Spleen (tissue), 11 donors: Measurements from ENCODE around the gene TBC1D16. TPM values are rescaled to one million over a fixed set of nuclear protein-coding genes. Genes with fewer than 3 reads are reported as not detected.
A peak's percentile ranks its signal among the peaks of the same experiment; 100 is the strongest.

Experiments used
- DNase-seq: peaks from one replicate; pipeline ENCODE4 v3.0.0-alpha.2; 2020
- H3K27ac ChIP-seq, 8 donors: fragments of 200-600 bp; sonication (generic) in 7 of 8; 1 replicate in 4 of 8; 2 replicates in 4 of 8; pipeline versions ENCODE4 v1.5.0 to v1.8.0; 2016 to 2021; ENCODE audit warnings: inconsistent platforms in 4 of 8, mild to moderate bottlenecking in 4 of 8, moderate library complexity in 1 of 8
- H3K27me3 ChIP-seq, 7 donors: fragments of 200-600 bp; sonication (generic) in 6 of 7; replicated peaks in 1 of 7; 1 replicate in 4 of 7; 2 replicates in 3 of 7; pipeline versions ENCODE4 v1.5.0 to v1.8.0; 2016 to 2021; ENCODE audit warnings: inconsistent platforms in 3 of 7, mild to moderate bottlenecking in 1 of 7
- H3K36me3 ChIP-seq, 6 donors: fragments of 200-600 bp; sonication (generic) in 5 of 6; 1 replicate in 4 of 6; 2 replicates in 2 of 6; pipeline versions ENCODE4 v1.5.0 to v1.8.0; 2016 to 2021; ENCODE audit warnings: inconsistent platforms in 2 of 6
- H3K4me1 ChIP-seq, 6 donors: fragments of 200-600 bp; sonication (generic) in 5 of 6; 1 replicate in 3 of 6; 2 replicates in 3 of 6; pipeline versions ENCODE4 v1.5.0 to v1.8.0; 2016 to 2021; ENCODE audit warnings: inconsistent platforms in 3 of 6
- H3K4me3 ChIP-seq, 8 donors: fragments of 200-600 bp; sonication (generic) in 7 of 8; 1 replicate in 4 of 8; 2 replicates in 4 of 8; pipeline versions ENCODE4 v1.5.0 to v1.8.0; 2016 to 2021; ENCODE audit warnings: inconsistent platforms in 4 of 8, mild to moderate bottlenecking in 4 of 8, moderate library complexity in 2 of 8
- H3K9me3 ChIP-seq, 8 donors: fragments of 200-600 bp; sonication (generic) in 7 of 8; 1 replicate in 4 of 8; 2 replicates in 4 of 8; pipeline versions ENCODE4 v1.5.0 to v1.8.0; 2016 to 2021; ENCODE audit warnings: inconsistent platforms in 4 of 8
- POLR2A ChIP-seq, 3 donors: fragments of 450-650 bp; IDR thresholded peaks; one replicate each; pipeline ENCODE4 v1.5.1; 2017; ENCODE audit warnings: antibody characterized with exemption in 3 of 3, mild to moderate bottlenecking in 1 of 3
- POLR2AphosphoS5 ChIP-seq, 3 donors: sonication (generic); formaldehyde crosslinking; IDR thresholded peaks; one replicate each; pipeline ENCODE4 v1.5.1; 2017; ENCODE audit warnings: antibody characterized with exemption in 3 of 3
- WGBS, 5 donors: extraction: QIAGEN DNeasy Blood & Tissue Kit in 3 of 5; methylation state at CpG; one replicate each; pipeline versions ENCODE4 v1.1.5 to v1.1.7; 2013 to 2018; 5-methylcytosine and 5-hydroxymethylcytosine counted together
- intact Hi-C: fragments of 100-400 bp; cut with DNase I; formaldehyde crosslinking; loops from one replicate; pipeline ENCODE4 v1.15.0; 2023; ENCODE audit warnings: low total_unique reads
- polyA plus RNA-seq, 3 donors: library from polyadenylated mRNA; stranded (reverse); fragments of 200-250 nt; gene quantifications; one replicate each; pipeline ENCODE4 v1.2.1, GENCODE V29; 2013
- total RNA-seq, 7 donors: library from RNA; depleted of rRNA in 3 of 7; stranded (reverse); fragments of >200 nt in 3 of 7; fragmentation: NEBNext Ultra II Directional in 4 of 7; extraction: Animal tissue kit (Norgen Biotek cat#: 25700) in 4 of 7; gene quantifications; one replicate each; pipeline versions ENCODE4 v1.1.0 to v1.2.1, GENCODE V29; 2016 to 2021
- TF ChIP-seq, protein P1 (sequence below), 11 experiments: fragments of 200-600 bp in 7 of 11; fragments of 450-650 bp in 4 of 11; sonication (generic) in 4 of 11; IDR thresholded peaks in 8 of 11; conservative IDR thresholded peaks in 3 of 11; 1 replicate in 7 of 11; 2 replicates in 4 of 11; pipeline versions ENCODE4 v1.4.0 to v1.8.0; 2016 to 2021; ENCODE audit warnings: antibody characterized with exemption in 11 of 11, inconsistent platforms in 4 of 11, mild to moderate bottlenecking in 1 of 11
- donor health status: healthy with polysubstance abuse.
- donor health status: DM: no; HTN: no; CAD: no; lungs with moderate emphysema.
- donor health status: DM: no; HTN: no; CAD: no.
- donor health status: Bipolar disorder and iron deficiency.
- donor health status: healthy.
- donor health status: DM: no; HTN: no; CAD: no.
- donor health status: DM: yes; HTN: yes; CAD: no.

TBC1D16 gene
- total and polyA plus RNA-seq, 10 donors, result 1.3 to 33.6 (median 15.7) TPM

- intact Hi-C loops, result no loop called here
- Histone ChIP-seq H3K36me3 (no peaks in the 10 kb centered on the region), H3K27ac (no peak overlapping the region), H3K9me3 (no peaks in the 10 kb centered on the region), H3K27me3 (peaks cover 0 to 83% (median 30%) of the 10 kb centered on the region in 7 donors), H3K4me3 (no peak overlapping the region), H3K4me1 (peaks cover 4 to 41% (median 25%) of the 10 kb centered on the region in 6 donors)
- no peak for DNase-seq
- TF ChIP-seq POLR2A (IDR thresholded peaks at IDR 0.05) (no peak), POLR2AphosphoS5 (IDR thresholded peaks at IDR 0.05) (no peak)
- TF ChIP-seq, protein P1, sequence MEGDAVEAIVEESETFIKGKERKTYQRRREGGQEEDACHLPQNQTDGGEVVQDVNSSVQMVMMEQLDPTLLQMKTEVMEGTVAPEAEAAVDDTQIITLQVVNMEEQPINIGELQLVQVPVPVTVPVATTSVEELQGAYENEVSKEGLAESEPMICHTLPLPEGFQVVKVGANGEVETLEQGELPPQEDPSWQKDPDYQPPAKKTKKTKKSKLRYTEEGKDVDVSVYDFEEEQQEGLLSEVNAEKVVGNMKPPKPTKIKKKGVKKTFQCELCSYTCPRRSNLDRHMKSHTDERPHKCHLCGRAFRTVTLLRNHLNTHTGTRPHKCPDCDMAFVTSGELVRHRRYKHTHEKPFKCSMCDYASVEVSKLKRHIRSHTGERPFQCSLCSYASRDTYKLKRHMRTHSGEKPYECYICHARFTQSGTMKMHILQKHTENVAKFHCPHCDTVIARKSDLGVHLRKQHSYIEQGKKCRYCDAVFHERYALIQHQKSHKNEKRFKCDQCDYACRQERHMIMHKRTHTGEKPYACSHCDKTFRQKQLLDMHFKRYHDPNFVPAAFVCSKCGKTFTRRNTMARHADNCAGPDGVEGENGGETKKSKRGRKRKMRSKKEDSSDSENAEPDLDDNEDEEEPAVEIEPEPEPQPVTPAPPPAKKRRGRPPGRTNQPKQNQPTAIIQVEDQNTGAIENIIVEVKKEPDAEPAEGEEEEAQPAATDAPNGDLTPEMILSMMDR (IDR thresholded peaks at IDR 0.05 in 8 of 11, conservative IDR thresholded peaks at IDR 0.05 in 3 of 11), result no peak
- 20 to 42% (median 35%) methylated on average over 12 to 17 of the region's 17 CpGs for WGBS, 5 donors
Observed at GRCh38 chr17:79930877-79931816, 104.5 kb downstream of the TBC1D16 start.

GRCh38 chr17:79930062-79930876 is 105.4 kb downstream of the TBC1D16 start:
- TF ChIP-seq, protein P1 (IDR thresholded peaks at IDR 0.05 in 8 of 11, conservative IDR thresholded peaks at IDR 0.05 in 3 of 11), result no peak
- TF ChIP-seq POLR2A (IDR thresholded peaks at IDR 0.05), result no peak
- no peak for TF ChIP-seq POLR2AphosphoS5 (IDR thresholded peaks at IDR 0.05)
- intact Hi-C loops, result no loop called here
- no peaks in the 10 kb centered on the region for H3K36me3 ChIP-seq
- peaks cover 0 to 89% (median 30%) of the 10 kb centered on the region in 7 donors for H3K27me3 ChIP-seq
- peak overlapping the region in 2 of 8 donors; percentile 21 to 51 for H3K4me3 ChIP-seq
- DNase-seq, result no peak
- H3K27ac ChIP-seq, result no peak overlapping the region
- H3K4me1 ChIP-seq, result peaks cover 4 to 49% (median 30%) of the 10 kb centered on the region in 6 donors
- no peaks in the 10 kb centered on the region for H3K9me3 ChIP-seq
- 0 to 4% (median 2%) methylated on average over 26 to 58 of the region's 59 CpGs for WGBS, 5 donors

- Histone ChIP-seq H3K4me1 (peaks cover 4 to 57% (median 32%) of the 10 kb centered on the region in 6 donors), H3K36me3 (no peaks in the 10 kb centered on the region), H3K27ac (no peak overlapping the region), H3K4me3 (peak overlapping the region in 1 of 8 donors; percentile 51), H3K9me3 (no peaks in the 10 kb centered on the region), H3K27me3 (peaks cover 0 to 95% (median 30%) of the 10 kb centered on the region in 7 donors)
- intact Hi-C loops, result no loop called here
- no peak for DNase-seq
- TF ChIP-seq POLR2A (IDR thresholded peaks at IDR 0.05), result no peak
- no peak for TF ChIP-seq POLR2AphosphoS5 (IDR thresholded peaks at IDR 0.05)
- TF ChIP-seq, protein P1 (IDR thresholded peaks at IDR 0.05 in 8 of 11, conservative IDR thresholded peaks at IDR 0.05 in 3 of 11), result no peak
- 60 to 81% (median 77%) methylated on average over 13 to 25 of the region's 25 CpGs for WGBS, 5 donors
Observed at GRCh38 chr17:79929257-79930061, 106.2 kb downstream of the TBC1D16 start.
